Tibial nerve (tissue), 4 donors: ENCODE results near the gene SLC17A9.

ENCODE experiments used
- CTCF ChIP-seq, 5 experiments: fragments of 200-600 bp in 3 of 5; fragments of 450-650 bp in 2 of 5; sonication (generic) in 3 of 5; IDR thresholded peaks; one replicate each; pipeline ENCODE4 v1.5.1; 2016 to 2019; ENCODE audit warnings: antibody characterized with exemption in 5 of 5, mild to moderate bottlenecking in 3 of 5, moderate library complexity in 2 of 5
- EP300 ChIP-seq, 2 donors: sonication (generic); formaldehyde crosslinking; IDR thresholded peaks; one replicate each; pipeline ENCODE4 v1.6.1; 2017; ENCODE audit warnings: antibody characterized with exemption in 2 of 2, mild to moderate bottlenecking in 1 of 2
- POLR2A ChIP-seq, 2 donors: fragments of 450-650 bp; IDR thresholded peaks; one replicate each; pipeline ENCODE4 v1.6.1; 2017; ENCODE audit warnings: antibody characterized with exemption in 2 of 2, mild to moderate bottlenecking in 2 of 2, moderate library complexity in 2 of 2

- no peak for TF ChIP-seq CTCF (IDR thresholded peaks at IDR 0.05)
- no peak for TF ChIP-seq POLR2A (IDR thresholded peaks at IDR 0.05)
- no peak for TF ChIP-seq EP300 (IDR thresholded peaks at IDR 0.05)
These were observed 17.4 kb downstream of the SLC17A9 start for GRCh38 chr20:62969939-62970306.
